IPS-NIHi7 (cell line): ENCODE measurements around the gene CCNJL.

Experiments used
- DNase-seq: peaks from one replicate; pipeline ENCODE4 v3.0.0; 2012; ENCODE audit warnings: mixed read lengths; ENCODE audit errors: extremely low spot score

The CCNJL gene

GRCh38 chr5:160229190-160229742 is 83.1 kb downstream of the CCNJL start, which contains the start of gene FABP6:
TSS of gene FABP6 (plus strand) at chr5:160229506. CDS start at chr5:160229558, 52 bp downstream.
- DNase-seq, result no peak

- DNase-seq, result no peak
These were observed 85.4 kb downstream of the CCNJL start for GRCh38 chr5:160227012-160227411.

GRCh38 chr5:160221082-160221481 is 91.3 kb downstream of the CCNJL start:
- no peak for DNase-seq

GRCh38 chr5:160219356-160219755 is 93.0 kb downstream of the CCNJL start:
- no peak for DNase-seq

- DNase-seq, result no peak
These were observed 98.8 kb downstream of the CCNJL start for GRCh38 chr5:160213537-160213936.

- no peak for DNase-seq
These were observed 101.0 kb downstream of the CCNJL start for GRCh38 chr5:160211352-160211751.

- DNase-seq, result no peak
These were observed 101.8 kb downstream of the CCNJL start for GRCh38 chr5:160210606-160211005.

GRCh38 chr5:160209917-160210316 is 102.4 kb downstream of the CCNJL start:
- no peak for DNase-seq

GRCh38 chr5:160207061-160207460 is 105.3 kb downstream of the CCNJL start:
- DNase-seq, result no peak
